Measurements from ENCODE around the gene MOAP1.

DNA sequence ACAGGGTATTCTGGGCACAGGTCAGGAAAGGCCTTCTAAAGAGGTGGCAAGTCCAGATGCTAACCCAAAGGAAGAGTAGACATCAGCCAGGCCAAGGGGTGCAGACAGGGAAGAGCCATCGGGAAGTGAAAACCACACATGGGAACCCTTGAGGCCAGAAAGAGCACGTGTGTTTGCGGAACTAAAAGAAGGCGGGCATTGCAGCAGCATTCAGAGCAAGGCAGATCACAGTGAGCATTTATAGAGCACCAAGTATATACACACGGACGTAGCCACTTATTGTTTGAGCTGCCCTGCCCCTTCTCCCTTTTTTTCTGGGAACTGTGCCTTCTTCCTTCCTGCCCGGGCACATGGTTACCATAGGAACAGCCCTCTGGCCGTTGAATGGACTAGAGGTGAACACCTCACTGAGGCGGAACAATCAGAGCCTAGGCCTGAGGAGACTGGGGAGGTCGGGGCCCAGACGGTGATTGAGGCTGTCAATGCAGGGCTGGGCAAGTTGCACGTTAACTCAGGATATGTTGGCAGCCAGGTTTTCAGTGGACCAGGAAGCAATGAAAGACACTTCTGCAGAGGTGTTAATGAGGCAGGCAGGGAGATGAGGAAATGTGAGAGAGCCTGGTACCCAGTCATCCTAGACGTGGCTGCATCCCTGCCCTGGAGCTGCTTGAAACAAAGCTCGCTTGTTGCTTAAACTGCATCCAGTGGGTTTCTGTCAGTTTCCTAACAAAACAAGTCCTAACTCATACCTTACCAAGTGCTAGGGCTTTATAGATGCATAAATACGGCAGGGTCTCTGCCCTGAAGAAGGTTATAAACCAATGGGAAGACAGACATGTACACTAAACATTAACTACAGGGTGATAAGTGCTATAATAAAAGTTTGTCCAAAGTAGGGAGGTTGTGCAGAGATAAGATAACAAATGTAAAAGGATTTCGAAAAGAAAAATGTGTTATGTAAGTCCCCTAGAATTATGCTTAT is 34.2 kb downstream of the MOAP1 start:
- TF ChIP-seq YY1 (IDR thresholded peaks at IDR 0.05; ENCODE audit: insufficient read depth, insufficient read length): no peak
- no peak for TF ChIP-seq ZNF274 (IDR thresholded peaks at IDR 0.05; ENCODE audit: low read depth, low read length)
- TF ChIP-seq SUZ12 (IDR thresholded peaks at IDR 0.05; ENCODE audit: extremely low read depth, insufficient read depth, insufficient read length): no peak

Measured in NT2/D1 (cell line).